GM12878 (cell line): ENCODE measurements around the gene RIOX2. TPM values are rescaled to one million over a fixed set of nuclear protein-coding genes. Genes with fewer than 3 reads are reported as not detected.

Experiments
- ATAC-seq: fragments of 200-7000 bp; cut with Tn5 transposase; 3 replicates; pipeline ENCODE4 v1.9.1; 2020; ENCODE audit warnings: mild to moderate bottlenecking, moderate library complexity
- BruUV-seq: library from RNA; stranded (reverse); fragments of 400-500 nt; replicated peaks from 2 replicates; lab custom pipeline; 2021; lab: Mats Ljungman, UMichigan
- CTCF ChIA-PET: fragments of 300-600 bp; sonication (Branson Sonifier 250); formaldehyde crosslinking; extraction: SDS; loops from one replicate; lab custom pipeline; 2021; ENCODE audit warnings: inconsistent platforms; lab: Yijun Ruan, JAX
- POLR2A ChIA-PET: fragments of 350-600 bp; formaldehyde crosslinking; extraction: SDS; loops from one replicate; lab custom pipeline; 2021; ENCODE audit warnings: inconsistent platforms; lab: Charles Lee
- RAD21 ChIA-PET: fragments of 300-600 bp; sonication (Branson Sonifier 250); formaldehyde crosslinking; loops from one replicate; lab custom pipeline; 2023; ENCODE audit warnings: antibody characterized with exemption; ENCODE audit not compliant: unreplicated experiment; lab: Charles Lee
- SMC1A ChIA-PET: fragments of 300-600 bp; sonication (Branson Sonifier 250); formaldehyde crosslinking; loops from one replicate; lab custom pipeline; 2023; ENCODE audit not compliant: unreplicated experiment, uncharacterized antibody; lab: Charles Lee
- DNase-seq: peaks from one replicate; pipeline ENCODE4 v3.0.0-alpha.2; 2011; ENCODE audit warnings: low read depth, low spot score
- FAIRE-seq: peaks from 3 replicates; lab custom pipeline; 2011; peaks lifted over from hg19 to GRCh38; lab: Jason Lieb, UNC
- H2AFZ ChIP-seq: 2 replicates; pipeline ENCODE4 v1.6.0; 2011; ENCODE audit warnings: low read depth, low read length, control low read depth; ENCODE audit not compliant: control insufficient read depth
- H3K27ac ChIP-seq: 2 replicates; pipeline ENCODE4 v1.5.1; 2011; ENCODE audit warnings: control low read depth; ENCODE audit not compliant: control insufficient read depth, insufficient read depth
- H3K27me3 ChIP-seq, 2 experiments: replicated peaks in 1 of 2; 2 replicates each; pipeline versions ENCODE4 v1.6.0 to v1.6.1; 2011; ENCODE audit warnings: low read length in 1 of 2; ENCODE audit not compliant: control insufficient read depth in 2 of 2, insufficient read depth in 2 of 2
- H3K36me3 ChIP-seq, 2 experiments: 2 replicates each; pipeline ENCODE4 v1.5.1; 2011; ENCODE audit warnings: low read length in 1 of 2; ENCODE audit not compliant: control insufficient read depth in 2 of 2, insufficient read depth in 2 of 2
- H3K4me1 ChIP-seq: 2 replicates; pipeline ENCODE4 v1.6.1; 2011; ENCODE audit warnings: mild to moderate bottlenecking, low read length, moderate library complexity, mixed read lengths; ENCODE audit not compliant: control insufficient read depth, insufficient read depth
- H3K4me2 ChIP-seq: 2 replicates; pipeline ENCODE4 v1.6.0; 2011; ENCODE audit warnings: control low read depth; ENCODE audit not compliant: control insufficient read depth, insufficient read depth
- H3K4me3 ChIP-seq: fragments of 200-600 bp; sonication (generic); 2 replicates; pipeline ENCODE4 v1.5.1; 2016
- H3K79me2 ChIP-seq: 2 replicates; pipeline ENCODE4 v1.6.0; 2011; ENCODE audit warnings: low read length; ENCODE audit not compliant: control insufficient read depth, insufficient read depth
- H3K9ac ChIP-seq: 2 replicates; pipeline ENCODE4 v1.8.0; 2011; ENCODE audit warnings: low read length, control low read depth, mixed read lengths; ENCODE audit not compliant: control insufficient read depth, insufficient read depth
- H3K9me3 ChIP-seq: replicated peaks from 3 replicates; pipeline ENCODE4 v1.5.1; 2011; ENCODE audit warnings: mild to moderate bottlenecking, low read length; ENCODE audit not compliant: control insufficient read depth, insufficient read depth
- H4K20me1 ChIP-seq: 2 replicates; pipeline ENCODE4 v1.6.0; 2011; ENCODE audit not compliant: control insufficient read depth, insufficient read depth
- BHLHE40 ChIP-seq, 2 experiments: fragments of 450-650 bp in 1 of 2; IDR thresholded peaks; 2 replicates each; pipeline ENCODE4 v1.6.1; 2011 to 2017; ENCODE audit warnings: low read depth in 2 of 2, borderline replicate concordance in 1 of 2, improper control_type of control experiment in 1 of 2, low read length in 1 of 2, mild to moderate bottlenecking in 1 of 2
- CHD2 ChIP-seq: IDR thresholded peaks from 2 replicates; pipeline ENCODE4 v1.6.1; 2011; ENCODE audit warnings: low read depth, low read length, improper control_type of control experiment, borderline replicate concordance
- CREM ChIP-seq: IDR thresholded peaks from 2 replicates; pipeline ENCODE4 v1.6.1; 2014; ENCODE audit warnings: antibody characterized with exemption, low read depth
- E2F8 ChIP-seq: fragments of 450-650 bp; IDR thresholded peaks from 2 replicates; pipeline ENCODE4 v1.6.1; 2018; ENCODE audit warnings: mild to moderate bottlenecking, low read depth, moderate library complexity; ENCODE audit not compliant: partially characterized antibody
- EZH2 ChIP-seq: IDR thresholded peaks from 2 replicates; pipeline ENCODE4 v1.6.1; 2012; ENCODE audit warnings: low read depth, mild to moderate bottlenecking, control low read depth, inconsistent platforms, low read length, borderline replicate concordance; ENCODE audit not compliant: control insufficient read depth
- HDGF ChIP-seq: fragments of 450-650 bp; IDR thresholded peaks from 2 replicates; pipeline ENCODE4 v1.6.1; 2016; ENCODE audit warnings: antibody characterized with exemption
- MEF2A ChIP-seq: IDR thresholded peaks from 2 replicates; pipeline ENCODE4 v1.6.1; 2011; ENCODE audit warnings: low read depth, mild to moderate bottlenecking, low read length, moderate library complexity; ENCODE audit not compliant: insufficient read depth
- MXI1 ChIP-seq: fragments of 150-350 bp; IDR thresholded peaks from 2 replicates; pipeline ENCODE4 v1.6.1; 2011; ENCODE audit warnings: low read depth, mild to moderate bottlenecking, inconsistent platforms, low read length, improper control_type of control experiment
- NFXL1 ChIP-seq: fragments of 450-650 bp; IDR thresholded peaks from 2 replicates; pipeline ENCODE4 v1.6.1; 2017; ENCODE audit warnings: antibody characterized with exemption, mild to moderate bottlenecking, borderline replicate concordance
- PML ChIP-seq: IDR thresholded peaks from 2 replicates; pipeline ENCODE4 v1.6.1; 2012; ENCODE audit warnings: low read length, inconsistent platforms
- SPI1 ChIP-seq: IDR thresholded peaks from 2 replicates; pipeline ENCODE4 v1.6.1; 2011; ENCODE audit warnings: low read depth, mild to moderate bottlenecking, low read length, moderate library complexity, borderline replicate concordance; ENCODE audit not compliant: insufficient read depth
- USF1 ChIP-seq: IDR thresholded peaks from 2 replicates; pipeline ENCODE4 v1.6.1; 2011; ENCODE audit warnings: borderline replicate concordance, low read depth, mild to moderate bottlenecking, moderate library complexity, mixed read lengths, low read length; ENCODE audit not compliant: insufficient read depth; ENCODE audit errors: extremely low read length
- ZBTB33 ChIP-seq: fragments of 450-650 bp; IDR thresholded peaks from 2 replicates; pipeline ENCODE4 v1.6.1; 2017; ENCODE audit warnings: mild to moderate bottlenecking
- ZNF592 ChIP-seq: fragments of 450-650 bp; IDR thresholded peaks from 2 replicates; pipeline ENCODE4 v1.6.1; 2017; ENCODE audit warnings: mild to moderate bottlenecking, moderate library complexity
- WGBS: methylation state at CpG from one replicate; pipeline ENCODE4 v1.1.6; 2016; ENCODE audit warnings: low lambda C conversion rate; ENCODE audit not compliant: insufficient replicate concordance, insufficient coverage; ENCODE audit errors: missing lambda C conversion rate; 5-methylcytosine and 5-hydroxymethylcytosine counted together
- in situ Hi-C: fragments of 300-500 bp; cut with MboI; formaldehyde crosslinking; loops from 9 replicates; pipeline ENCODE4 v1.14.3; 2018; ENCODE audit warnings: mixed read lengths
- intact Hi-C: fragments of 100-400 bp; cut with micrococcal nuclease; formaldehyde crosslinking; loops from one replicate; pipeline ENCODE4 v1.14.2; 2022; ENCODE audit not compliant: unreplicated experiment
- polyA plus RNA-seq, 11 experiments: library from polyadenylated mRNA; depleted of rRNA in 4 of 11; unstranded in 6 of 11; stranded (reverse) in 5 of 11; fragments of >200 nt; fragmentation: Nextera tagmentation in 4 of 11; fragmentation: Illumina TruSeq in 1 of 11; extraction: Ambion mirVana in 4 of 11; extraction: Trizol in 1 of 11; gene quantifications; 1 replicate in 1 of 11; 2 replicates in 10 of 11; pipeline versions ENCODE4 v1.2.1 to v1.2.3, GENCODE V29; 2011 to 2016; ENCODE audit warnings: inconsistent platforms in 2 of 11, missing spikeins in 2 of 11, low read depth in 1 of 11
- total RNA-seq, 4 experiments: library from RNA; depleted of rRNA in 3 of 4; stranded (reverse); fragments of >200 nt in 3 of 4; fragmentation: Illumina TruSeq in 1 of 4; extraction: Trizol in 1 of 4; gene quantifications; 2 replicates each; pipeline versions ENCODE4 v1.2.1 to v1.2.3, GENCODE V29; 2013 to 2021

The RIOX2 gene
- total and polyA plus RNA-seq, 10 of the 15 experiments (the other 5 are each of a cell fraction or from before 2014, with no cell fraction given): 24.1 to 52.6 (median 44.0) TPM

GRCh38 chr3:98012979-98013378 is 40.7 kb upstream of the RIOX2 start:
- no peak for DNase-seq
- ChIA-PET CTCF (interaction anchor here (0.9 to 6.5 kb wide), 3 partner anchors 10 to 88 kb away, joined by 3 to 58 read pairs (median 4); no protein-coding TSS in a partner anchor), SMC1A (interaction anchor here (1.1 to 4.9 kb wide), 2 partner anchors 10 to 226 kb away, joined by 3 to 21 read pairs; no protein-coding TSS in a partner anchor), POLR2A (no interaction called here), RAD21 (interaction anchor here (2.0 kb wide), 1 partner anchor 9 kb away, joined by 5 read pairs; no protein-coding TSS in a partner anchor)
- Histone ChIP-seq H3K79me2 (no peaks in the 10 kb centered on the region), H3K36me3 (no peaks in the 10 kb centered on the region), H3K4me3 (no peak overlapping the region), H4K20me1 (no peaks in the 10 kb centered on the region), H3K9me3 (no peaks in the 10 kb centered on the region), H3K27me3 (no peaks in the 10 kb centered on the region), H3K9ac (no peak overlapping the region), H3K4me2 (no peak overlapping the region), H3K4me1 (peaks cover 14% of the 10 kb centered on the region; the same call in 1 of the 2 replicates), H2AFZ (no peak overlapping the region), H3K27ac (no peak overlapping the region)
- no TSS peak for BruUV-seq
- in situ Hi-C loops: no loop called here
- FAIRE-seq: no peak
- WGBS: 39% methylated on average over 2 of the region's 2 CpGs
- ATAC-seq: no peak
- intact Hi-C loops: no loop called here
- TF ChIP-seq EZH2: no peak
- no peak for TF ChIP-seq ZNF592
- TF ChIP-seq HDGF: no peak
- TF ChIP-seq SPI1: no peak
- TF ChIP-seq USF1: no peak
- no peak for TF ChIP-seq NFXL1
- no peak for TF ChIP-seq CREM
- TF ChIP-seq CHD2: no peak
- TF ChIP-seq ZBTB33: no peak
- TF ChIP-seq MEF2A: no peak
- no peak for TF ChIP-seq E2F8
- no peak for TF ChIP-seq MXI1
- TF ChIP-seq BHLHE40 (IDR thresholded peaks at IDR 0.05; ENCODE audit: borderline replicate concordance in 1 of 2, low read depth in 2 of 2, low read length in 1 of 2): no peak
- no peak for TF ChIP-seq PML
